NCI-H2196 treated with DMSO at 0.1 percent for 48 hours (cell line): Measurements from ENCODE around the gene TRIM46.

Source experiments
- DNase-seq: peaks from one replicate; lab custom pipeline; 2025; ENCODE audit not compliant: unreplicated experiment; lab: John Stamatoyannopoulos, UW

TRIM46 gene

GRCh38 chr1:155170806-155171205, 2.8 kb upstream of the TRIM46 start:
- no peak for DNase-seq

- DNase-seq = no peak
Measured at GRCh38 chr1:155171836-155172731, 1.6 kb upstream of the TRIM46 start.

- DNase-seq = peak; percentile 96
Measured at GRCh38 chr1:155172732-155173477, 744 bp upstream of the TRIM46 start, which contains the start of gene KRTCAP2. Gene KRTCAP2, minus strand, starts transcription at chr1:155173304. Its CDS starts 80 bp downstream, at chr1:155173224.

- peak; percentile 66 for DNase-seq
Measured at GRCh38 chr1:155174324-155175280, 953 bp downstream of the TRIM46 start.

- no peak for DNase-seq
Measured at GRCh38 chr1:155175281-155175926, 1.8 kb downstream of the TRIM46 start.

- no peak for DNase-seq
Measured at GRCh38 chr1:155175927-155176371, 2.3 kb downstream of the TRIM46 start.

- peak; percentile 52 for DNase-seq
Measured at GRCh38 chr1:155176544-155177071, 3.0 kb downstream of the TRIM46 start.

GRCh38 chr1:155177192-155177917, 3.7 kb downstream of the TRIM46 start:
- DNase-seq = no peak

- no peak for DNase-seq
Measured at GRCh38 chr1:155177918-155178281, 4.3 kb downstream of the TRIM46 start.

GRCh38 chr1:155178441-155179111, 4.9 kb downstream of the TRIM46 start:
- no peak for DNase-seq

GRCh38 chr1:155179112-155180031, 5.7 kb downstream of the TRIM46 start:
- DNase-seq = no peak

- DNase-seq = no peak
Measured at GRCh38 chr1:155181371-155182051, 7.9 kb downstream of the TRIM46 start.

GRCh38 chr1:155182052-155182550, 8.5 kb downstream of the TRIM46 start:
- DNase-seq = no peak

GRCh38 chr1:155183775-155184221, 10.1 kb downstream of the TRIM46 start:
- no peak for DNase-seq

- DNase-seq = no peak
Measured at GRCh38 chr1:155184351-155184811, 10.7 kb downstream of the TRIM46 start.

- DNase-seq = no peak
Measured at GRCh38 chr1:155184835-155185782, 11.5 kb downstream of the TRIM46 start.
